A549 (cell line): ENCODE measurements around the gene PLD5.

Source experiments
- CBX2 ChIP-seq: fragments of 200-600 bp; sonication (generic); IDR thresholded peaks from 2 replicates; pipeline ENCODE4 v1.6.1; 2016; ENCODE audit warnings: low read depth, mild to moderate bottlenecking, borderline replicate concordance
- MAX ChIP-seq: IDR thresholded peaks from 2 replicates; pipeline ENCODE4 v1.6.1; 2012
- POLR2A ChIP-seq: IDR thresholded peaks from 2 replicates; pipeline ENCODE4 v1.6.1; 2012; ENCODE audit warnings: mild to moderate bottlenecking, low read length
- RFX5 ChIP-seq: fragments of 450-650 bp; IDR thresholded peaks from 2 replicates; pipeline ENCODE4 v1.7.1; 2014; ENCODE audit warnings: antibody characterized with exemption, mild to moderate bottlenecking, moderate library complexity

DNA sequence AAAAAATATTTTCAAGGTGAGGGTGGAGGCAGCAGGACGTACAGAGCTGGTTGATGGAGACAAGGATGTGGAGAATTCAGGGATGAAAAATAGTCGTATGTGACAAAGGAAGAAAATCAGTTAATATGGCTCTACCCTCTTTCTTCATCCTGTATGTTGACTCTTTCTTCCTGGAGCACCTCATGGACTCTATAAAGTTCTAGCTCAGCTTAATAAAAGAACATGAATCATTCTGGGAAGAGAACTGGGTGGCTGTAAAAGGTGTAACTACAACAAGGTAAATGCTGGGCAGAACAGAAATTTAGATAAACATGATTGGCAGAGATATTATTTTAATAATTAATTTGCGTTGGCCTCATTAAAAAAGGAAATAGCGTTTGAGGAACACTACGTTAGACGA is 283.8 kb downstream of the PLD5 start:
- TF ChIP-seq MAX (no peak), RFX5 (no peak), POLR2A (no peak), CBX2 (no peak)
